GM21723 (cell line): ENCODE measurements around the gene SORCS1.

ENCODE experiments used
- ATAC-seq: cut with Tn5 transposase; IDR thresholded peaks from one replicate; pipeline ENCODE4 v1.9.1; 2021; ENCODE audit warnings: mild to moderate bottlenecking, moderate library complexity; ENCODE audit not compliant: unreplicated experiment

SORCS1 gene

DNA sequence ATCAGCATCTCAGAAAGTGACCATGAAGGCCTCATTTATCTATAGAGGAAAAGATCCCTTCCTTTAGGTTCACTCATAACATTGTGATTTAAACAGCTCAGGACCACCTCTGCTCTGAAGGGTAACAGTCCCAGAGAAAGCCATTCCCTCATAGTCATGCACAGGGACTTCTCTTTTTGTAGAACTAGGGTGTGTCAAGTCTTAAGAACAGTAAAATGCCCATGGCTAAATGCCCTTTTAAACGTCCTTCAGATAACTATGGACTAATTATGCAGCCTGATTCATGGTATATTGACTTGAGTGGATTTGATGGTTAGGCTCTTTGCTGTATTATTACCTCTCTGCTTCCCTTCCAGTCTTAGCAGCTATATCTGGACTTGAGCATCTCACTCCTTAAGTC, 337.8 kb downstream of the SORCS1 start:
- ATAC-seq = no peak

GRCh38 chr10:106825576-106826364, 338.7 kb downstream of the SORCS1 start:
- ATAC-seq = no peak

DNA sequence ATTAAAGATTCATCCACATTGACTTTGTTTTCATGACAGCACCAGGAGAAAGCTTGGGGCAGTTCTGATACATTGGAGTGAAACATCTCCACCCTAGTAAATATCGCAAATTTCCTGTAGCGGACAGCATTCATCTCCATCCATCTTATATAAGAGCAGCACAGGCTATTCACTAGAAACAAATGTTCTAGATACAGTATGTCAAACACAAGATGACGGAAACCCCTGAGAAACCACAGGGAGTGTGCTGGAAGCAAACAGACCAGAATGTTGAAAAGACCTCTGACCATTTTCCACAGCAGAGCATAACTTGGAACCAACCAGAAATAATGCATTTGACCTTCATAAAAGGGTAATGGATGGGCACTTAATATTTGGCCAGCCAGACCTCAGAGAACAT, 343.9 kb downstream of the SORCS1 start:
- no peak for ATAC-seq

GRCh38 chr10:106819490-106819889, 345.0 kb downstream of the SORCS1 start:
- ATAC-seq = no peak

- ATAC-seq = no peak
Measured at GRCh38 chr10:106816318-106817085, 348.0 kb downstream of the SORCS1 start.

- ATAC-seq = no peak
Measured at GRCh38 chr10:106815427-106816043, 349.0 kb downstream of the SORCS1 start.

DNA sequence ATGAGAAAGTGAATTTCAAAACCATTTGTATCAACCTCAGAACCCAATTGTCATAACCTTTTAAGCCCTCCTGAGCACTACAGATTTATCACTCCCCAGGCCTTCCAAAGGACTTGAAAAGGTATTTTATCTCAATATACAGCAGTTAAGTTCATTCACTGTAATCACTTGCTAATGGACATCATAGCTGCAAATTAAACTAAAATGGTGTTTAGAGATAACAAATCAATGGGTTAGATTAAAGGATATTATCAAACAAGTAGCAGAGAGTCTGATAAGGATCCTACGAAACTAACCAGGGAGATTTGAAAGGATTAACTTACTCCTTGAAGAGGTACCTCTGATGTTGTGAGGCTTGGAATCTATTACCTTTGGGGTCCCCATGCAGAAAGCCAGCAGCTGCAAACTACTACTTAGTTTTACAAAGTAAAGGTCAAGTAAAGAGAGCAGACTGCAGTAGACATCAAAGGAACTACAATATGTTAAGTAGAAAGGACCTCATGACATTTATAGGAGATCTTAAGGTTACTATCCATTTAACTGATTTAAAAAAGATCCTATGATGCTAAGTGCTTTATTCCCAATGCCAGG, 359.4 kb downstream of the SORCS1 start:
- no peak for ATAC-seq

DNA sequence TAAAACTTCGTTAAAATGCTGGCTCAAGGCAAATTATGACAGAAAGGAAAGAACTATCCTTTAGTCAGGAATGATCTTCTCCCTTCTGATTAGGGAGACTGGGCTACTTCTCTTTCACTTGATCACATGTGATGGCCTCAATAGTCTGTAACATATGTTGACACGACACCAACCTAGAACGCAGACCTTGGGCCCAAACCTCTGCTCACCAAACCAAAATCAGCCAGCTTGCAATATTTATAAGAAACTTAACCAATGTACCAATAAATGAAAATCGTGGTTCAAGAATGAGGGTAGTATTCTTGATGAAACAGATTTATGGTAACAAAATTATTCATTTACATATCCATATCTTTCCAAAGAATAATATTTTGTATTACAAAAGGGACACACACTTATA, 361.6 kb downstream of the SORCS1 start:
- no peak for ATAC-seq

- no peak for ATAC-seq
Measured at GRCh38 chr10:106799776-106800175, 364.7 kb downstream of the SORCS1 start.

- peak; percentile 78 for ATAC-seq
Measured at GRCh38 chr10:106795619-106796018, 368.9 kb downstream of the SORCS1 start.

DNA sequence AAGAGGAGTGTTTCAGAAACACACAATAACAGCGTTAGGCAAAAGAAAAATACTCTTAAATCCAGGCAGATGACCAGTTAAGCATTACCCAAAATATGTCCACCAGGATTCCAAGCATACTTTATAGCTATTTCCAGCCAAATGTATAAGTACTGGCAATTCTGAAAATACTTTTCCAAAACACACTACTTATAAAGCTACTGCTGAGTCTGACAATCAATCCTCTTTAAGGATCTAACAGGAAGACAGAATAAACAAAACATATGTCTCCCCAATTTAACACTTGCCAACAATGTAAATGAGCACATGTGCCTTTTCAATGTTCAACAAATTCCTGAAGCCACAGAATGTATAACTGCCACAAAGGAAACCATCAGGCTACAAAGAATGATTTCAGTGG, 370.9 kb downstream of the SORCS1 start:
- ATAC-seq = no peak

GRCh38 chr10:106789623-106790022, 374.9 kb downstream of the SORCS1 start:
- ATAC-seq = no peak

- ATAC-seq = no peak
Measured at GRCh38 chr10:106788982-106789381, 375.5 kb downstream of the SORCS1 start.

GRCh38 chr10:106785528-106785927, 379.0 kb downstream of the SORCS1 start:
- no peak for ATAC-seq

DNA sequence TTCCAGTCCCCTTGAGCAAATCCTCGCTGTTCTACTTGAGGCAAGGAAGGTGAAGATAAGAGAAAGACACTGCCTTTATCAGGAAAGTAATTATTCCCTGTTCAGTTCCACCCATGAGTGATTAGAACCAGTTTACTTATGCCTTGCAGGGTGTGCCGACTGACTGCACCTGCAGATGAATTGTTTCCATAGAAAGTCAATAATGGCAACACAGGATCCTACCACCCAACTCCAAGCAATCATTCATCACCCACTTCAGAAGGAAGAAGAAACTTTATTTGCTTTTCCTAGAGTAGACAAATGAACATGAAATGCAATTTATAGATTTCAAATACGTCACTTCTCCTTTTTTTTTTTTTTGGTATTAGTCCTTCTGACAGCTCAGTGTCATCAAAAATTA, 383.9 kb downstream of the SORCS1 start:
- no peak for ATAC-seq

- no peak for ATAC-seq
Measured at GRCh38 chr10:106777841-106778240, 386.7 kb downstream of the SORCS1 start.

- no peak for ATAC-seq
Measured at GRCh38 chr10:106775127-106775526, 389.4 kb downstream of the SORCS1 start.

GRCh38 chr10:106772957-106773356, 391.5 kb downstream of the SORCS1 start:
- no peak for ATAC-seq

- ATAC-seq = no peak
Measured at GRCh38 chr10:106771154-106771553, 393.4 kb downstream of the SORCS1 start.

- no peak for ATAC-seq
Measured at GRCh38 chr10:106768204-106768603, 396.3 kb downstream of the SORCS1 start.

GRCh38 chr10:106765928-106766327, 398.6 kb downstream of the SORCS1 start:
- no peak for ATAC-seq
